T-helper 2 cell (primary cell): ENCODE measurements around the gene DUSP16.

Experiments
- DNase-seq, 5 experiments: peaks; one replicate each; pipeline versions ENCODE4 v3.0.0 to v3.0.0-alpha.2; 2012 to 2022

Gene DUSP16

DNA sequence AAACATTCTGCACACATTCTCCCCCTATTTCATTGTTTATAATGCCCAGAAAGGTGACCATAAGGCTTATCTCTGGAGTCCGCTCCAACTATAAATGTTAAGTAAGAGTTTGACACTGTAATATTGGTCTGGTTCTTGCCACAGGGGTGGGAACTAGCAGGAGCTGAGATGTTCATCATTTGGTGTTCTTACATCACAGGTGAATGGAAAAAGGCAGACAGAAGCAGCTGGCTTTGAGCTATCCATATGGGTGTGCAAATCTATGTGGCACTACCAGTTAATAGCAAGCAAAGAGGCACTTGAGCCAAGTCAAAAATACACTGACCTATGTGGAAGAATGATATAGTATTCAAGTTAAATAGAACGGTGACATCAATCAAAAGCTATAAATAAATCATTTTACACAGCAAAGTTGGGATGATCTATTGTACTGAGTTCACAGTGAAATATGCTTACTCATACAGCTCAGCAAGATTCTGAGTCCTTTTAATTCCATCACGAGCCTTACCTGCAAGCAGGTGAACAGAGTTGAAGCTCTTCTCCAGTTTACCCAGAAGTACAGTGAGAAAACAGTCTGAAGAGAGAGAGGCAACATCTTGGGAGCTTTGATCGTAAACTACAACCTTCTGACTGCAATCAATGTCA, 43.2 kb downstream of the DUSP16 start:
- DNase-seq: no peak

DNA sequence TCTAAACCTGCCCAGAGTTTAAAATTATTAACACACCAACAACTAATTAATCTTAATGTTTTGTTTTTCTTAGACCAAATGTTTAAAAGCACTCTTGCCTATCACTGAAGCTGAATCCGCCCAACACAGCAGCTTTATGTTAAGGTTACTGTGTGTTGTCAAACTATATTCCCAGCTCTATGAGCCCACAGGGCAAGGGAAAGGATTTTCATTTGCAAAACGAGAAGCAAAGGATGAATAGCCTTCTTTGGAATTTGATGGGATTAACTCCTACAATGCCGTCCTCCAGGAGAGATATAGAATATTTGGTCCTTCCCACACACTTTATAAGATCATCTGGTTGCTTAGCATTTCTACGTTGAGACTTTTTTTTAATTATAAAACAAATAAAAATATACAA, 43.7 kb downstream of the DUSP16 start:
- DNase-seq: no peak

DNA sequence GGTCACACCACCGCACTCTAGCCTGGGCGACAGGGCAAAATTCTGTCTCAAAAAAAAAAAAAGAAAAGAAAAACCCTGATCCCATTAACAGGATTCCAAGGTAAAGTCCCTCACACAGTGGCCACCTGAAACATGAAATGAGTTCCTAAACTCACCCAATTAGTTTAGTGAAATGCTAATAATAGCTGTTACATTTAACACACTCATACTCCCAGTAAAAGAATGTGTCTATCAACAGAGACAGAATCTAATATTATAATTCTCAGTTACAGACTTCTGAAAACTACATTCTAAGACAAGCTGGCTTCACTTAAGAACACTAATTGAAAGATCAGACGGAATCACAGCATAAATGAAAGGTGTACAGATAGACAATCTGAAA, 44.2 kb downstream of the DUSP16 start:
- DNase-seq: no peak

DNA sequence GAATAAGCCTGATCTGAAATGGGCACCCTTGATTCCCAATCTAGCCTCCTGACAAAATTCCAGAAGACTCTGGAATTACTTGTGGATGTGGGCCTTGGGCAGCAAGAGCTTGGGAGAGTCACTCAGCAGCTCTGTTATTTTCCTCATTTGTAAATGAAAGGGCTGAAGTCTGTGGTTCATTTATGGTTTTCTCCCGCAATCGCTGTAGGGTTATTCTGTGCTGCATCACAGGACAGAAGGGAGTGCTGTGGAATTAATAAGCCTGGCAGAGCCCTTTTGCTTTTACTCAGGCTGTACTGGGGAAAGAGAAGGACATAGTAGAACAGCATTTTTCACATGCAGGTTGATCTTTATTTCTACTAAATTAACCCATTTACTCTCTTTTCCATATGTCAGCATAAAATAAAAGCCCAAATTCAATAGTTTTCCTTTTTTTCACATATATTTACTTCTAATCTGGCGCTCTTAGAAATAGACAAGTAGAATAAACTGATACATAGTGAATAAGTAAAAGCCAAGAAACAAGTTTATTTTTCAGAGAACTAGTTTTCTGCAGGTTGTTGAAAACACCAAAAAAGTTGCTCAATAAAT, 49.2 kb downstream of the DUSP16 start:
- DNase-seq: no peak

DNA sequence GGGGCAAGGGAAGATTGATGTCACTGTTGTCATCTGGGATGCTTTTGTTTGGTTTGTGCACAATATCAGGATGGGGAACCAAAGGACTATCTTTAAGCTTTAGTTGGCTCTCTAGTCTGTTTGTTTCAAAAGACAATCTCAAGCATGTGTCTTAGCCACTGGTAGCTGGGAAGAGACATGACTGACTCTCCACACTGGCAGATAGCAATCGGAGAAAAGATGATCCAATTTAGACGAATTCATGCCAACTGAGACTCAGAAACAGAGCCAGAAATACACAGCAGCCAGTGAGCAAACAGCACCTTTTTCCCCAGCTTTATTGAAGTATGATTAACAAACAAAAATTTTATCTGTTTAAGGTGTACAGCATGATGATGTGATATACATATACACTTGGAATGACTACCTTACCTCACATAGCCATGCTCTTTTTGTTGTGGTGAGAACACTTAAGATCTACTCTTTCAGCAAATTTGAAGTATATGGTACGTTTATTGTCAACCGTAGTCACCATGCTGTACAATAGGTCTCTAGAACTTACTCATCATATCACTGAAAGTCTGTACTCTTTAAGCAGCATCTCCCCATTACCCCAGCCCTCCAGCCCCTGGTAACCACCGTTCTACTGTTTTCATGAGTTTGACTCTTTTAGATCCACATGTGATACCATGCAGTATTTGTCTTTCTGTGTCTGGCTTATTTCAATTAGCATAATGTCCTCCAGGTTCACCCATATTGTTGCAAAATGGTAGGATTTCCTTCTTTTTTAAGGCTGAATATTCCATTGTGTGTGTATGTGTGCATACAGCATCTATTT, 50.6 kb downstream of the DUSP16 start:
- DNase-seq: peak in 1 of 5 experiments; percentile 91

DNA sequence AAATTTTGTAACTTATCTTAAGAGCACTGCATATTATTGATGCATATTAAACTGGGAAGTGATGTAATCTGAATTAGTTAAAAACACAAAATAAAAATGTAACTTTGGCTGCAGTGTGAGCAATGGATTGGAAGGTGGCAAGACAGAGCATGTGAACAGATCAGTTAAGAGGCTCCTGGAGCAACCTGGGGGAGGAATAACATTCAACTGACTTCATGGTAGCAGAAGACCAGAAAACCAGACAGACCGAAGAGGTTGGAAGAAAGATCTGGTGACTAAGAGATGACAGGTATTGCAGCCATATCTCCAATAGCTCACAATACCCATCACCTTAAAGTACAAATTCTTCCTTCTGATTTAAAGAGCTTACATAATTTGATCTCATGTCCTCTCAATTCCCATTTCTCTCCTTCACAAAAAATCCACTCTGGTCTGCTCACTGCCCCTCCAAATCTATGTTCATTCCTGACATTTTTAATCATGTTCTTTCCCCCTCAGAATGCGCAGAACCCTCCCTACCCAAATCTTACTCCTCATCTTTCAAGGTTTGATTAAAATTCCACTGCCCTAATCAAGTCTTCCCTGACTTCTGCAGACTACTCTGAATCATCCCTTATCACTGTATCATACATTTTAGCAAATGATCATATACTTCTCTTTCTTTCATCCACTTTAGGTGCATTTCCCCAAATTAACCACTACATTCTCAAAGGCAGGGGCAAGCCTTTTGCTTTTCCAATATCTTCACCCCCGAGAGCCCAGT, 51.5 kb downstream of the DUSP16 start:
- DNase-seq: no peak

DNA sequence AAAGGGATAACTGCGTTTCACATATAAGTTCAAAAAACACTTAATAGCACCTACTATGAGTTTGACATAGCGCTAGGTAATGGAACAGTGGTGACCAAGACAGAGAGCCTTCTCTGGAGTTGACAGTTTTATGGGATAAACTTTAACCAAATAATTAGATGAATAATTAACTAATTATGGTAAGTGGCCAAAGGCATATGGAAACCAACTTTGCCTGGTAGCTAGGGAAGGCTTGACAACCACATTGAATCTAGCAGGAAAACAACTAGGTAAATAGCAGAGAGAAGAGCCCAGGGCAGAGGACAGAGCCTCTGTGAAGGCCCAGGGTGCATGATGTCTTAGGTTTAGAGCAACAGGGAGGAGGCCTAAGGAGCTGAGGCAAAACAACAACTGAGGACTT, 52.1 kb downstream of the DUSP16 start:
- DNase-seq: no peak

DNA sequence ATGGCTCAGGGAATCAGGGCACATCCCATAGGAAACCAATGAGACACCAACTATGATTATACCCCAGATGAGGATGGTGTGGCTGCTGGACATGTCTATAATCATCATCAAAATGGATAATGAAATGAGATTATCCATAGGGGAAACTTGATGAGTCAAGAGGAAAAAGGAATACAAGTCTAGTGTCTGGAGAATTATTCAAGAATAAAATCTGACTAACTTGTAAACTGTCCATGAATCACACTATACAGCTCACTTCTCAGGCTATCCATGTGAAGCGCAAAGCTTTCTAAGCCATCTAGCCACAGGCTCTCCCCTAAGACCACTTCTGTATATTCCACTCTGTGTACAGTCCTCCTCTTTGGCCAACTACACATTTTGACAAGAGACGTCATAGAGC, 52.5 kb downstream of the DUSP16 start:
- no peak for DNase-seq

DNA sequence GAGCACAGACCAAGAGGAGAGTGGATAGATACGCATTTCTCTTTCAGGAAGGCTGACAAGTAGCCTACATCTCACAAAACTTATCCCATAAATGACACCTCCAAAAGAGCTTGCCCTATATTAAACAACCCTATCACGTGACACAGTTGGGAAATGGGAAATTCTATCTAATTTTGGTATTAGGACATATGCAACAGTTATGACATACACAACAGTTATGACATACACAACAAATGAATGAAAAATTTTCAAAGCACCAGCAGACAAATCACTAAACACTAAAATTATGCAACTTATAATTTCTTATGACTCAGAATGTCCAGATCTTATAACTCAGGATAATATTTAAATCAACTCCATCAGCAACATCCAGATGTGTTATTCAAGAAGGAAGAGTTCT, 54.1 kb downstream of the DUSP16 start:
- no peak for DNase-seq

DNA sequence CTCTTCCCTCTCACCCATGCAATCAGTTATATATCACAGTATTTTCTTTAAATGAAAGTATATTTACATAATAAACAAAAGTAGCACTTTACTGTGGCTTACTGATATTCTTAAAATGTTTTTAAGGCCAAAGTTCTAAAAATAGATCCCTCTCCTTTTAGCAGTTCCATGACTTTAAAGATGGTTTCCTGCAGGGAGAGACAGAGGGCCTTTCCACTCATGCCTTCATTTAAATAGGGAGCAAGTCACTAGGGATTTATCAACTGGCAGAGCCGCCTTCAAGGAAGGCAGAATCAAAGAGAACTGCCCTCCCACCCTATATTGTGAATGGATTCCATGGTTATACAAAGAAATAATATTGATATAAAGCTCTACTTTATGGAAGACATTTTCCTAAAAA, 55.5 kb downstream of the DUSP16 start:
- no peak for DNase-seq

DNA sequence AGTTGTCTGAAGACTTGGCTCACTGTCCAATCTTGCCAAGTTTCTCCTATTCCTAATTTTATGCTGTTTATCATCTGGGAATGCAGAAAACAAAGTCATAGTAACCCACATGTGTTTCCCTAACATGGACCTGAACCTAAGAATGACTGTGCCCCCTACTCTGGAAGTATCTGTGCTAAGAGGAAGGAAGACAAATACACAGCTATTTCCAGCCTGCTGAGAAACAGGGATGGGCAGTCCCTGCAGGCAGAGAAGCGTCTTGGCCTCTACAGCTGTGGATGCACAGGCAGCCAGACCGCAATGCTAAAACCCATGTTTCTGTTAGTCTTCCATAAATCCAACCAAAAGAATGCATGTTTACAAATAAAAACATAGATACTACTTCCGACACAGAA, 56.2 kb downstream of the DUSP16 start:
- DNase-seq: no peak

DNA sequence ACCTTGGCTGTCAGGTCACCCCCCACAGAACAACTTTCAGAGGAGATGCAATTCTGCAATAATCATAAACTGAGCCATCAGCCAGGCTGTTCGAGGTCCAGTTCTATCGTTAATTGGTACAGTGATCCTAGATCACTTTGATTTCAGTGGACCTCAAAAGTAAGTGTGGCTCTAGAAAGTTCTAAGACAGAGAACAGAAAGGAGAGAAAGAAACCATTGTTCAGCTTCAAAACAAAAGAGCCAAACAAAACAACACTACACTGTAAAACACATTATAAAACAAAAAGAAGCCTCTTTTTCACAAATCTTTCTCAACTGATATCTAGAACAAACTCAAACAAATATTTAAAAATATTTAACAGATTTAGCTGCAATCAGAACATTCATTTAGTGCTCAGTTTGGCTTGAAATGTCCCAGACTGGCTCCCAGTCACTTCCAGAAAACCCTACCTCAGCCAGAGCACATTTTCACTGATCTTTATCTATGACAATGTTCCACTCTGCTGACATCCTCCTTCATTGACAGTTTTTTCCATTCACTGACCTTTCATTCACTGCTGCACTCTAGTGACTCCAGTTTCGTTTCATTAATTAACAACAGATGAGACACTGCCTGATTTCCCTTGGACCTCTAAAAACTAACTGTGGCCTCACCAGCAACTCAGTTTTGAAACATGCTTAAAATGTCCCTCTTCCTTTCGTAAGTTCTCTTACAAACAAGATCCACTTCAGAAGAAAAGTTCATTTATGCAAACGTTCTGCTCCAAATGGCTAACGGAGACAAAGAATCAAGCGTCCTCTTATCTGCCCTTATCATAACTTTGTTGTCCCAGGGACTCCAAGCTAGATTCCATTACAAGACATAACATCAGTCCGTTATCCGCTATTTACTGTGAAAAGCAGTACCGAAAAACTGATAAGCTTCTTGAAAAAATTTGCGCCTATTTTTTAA, 56.8 kb downstream of the DUSP16 start:
- peak in 1 of 5 experiments; percentile 71 for DNase-seq

DNA sequence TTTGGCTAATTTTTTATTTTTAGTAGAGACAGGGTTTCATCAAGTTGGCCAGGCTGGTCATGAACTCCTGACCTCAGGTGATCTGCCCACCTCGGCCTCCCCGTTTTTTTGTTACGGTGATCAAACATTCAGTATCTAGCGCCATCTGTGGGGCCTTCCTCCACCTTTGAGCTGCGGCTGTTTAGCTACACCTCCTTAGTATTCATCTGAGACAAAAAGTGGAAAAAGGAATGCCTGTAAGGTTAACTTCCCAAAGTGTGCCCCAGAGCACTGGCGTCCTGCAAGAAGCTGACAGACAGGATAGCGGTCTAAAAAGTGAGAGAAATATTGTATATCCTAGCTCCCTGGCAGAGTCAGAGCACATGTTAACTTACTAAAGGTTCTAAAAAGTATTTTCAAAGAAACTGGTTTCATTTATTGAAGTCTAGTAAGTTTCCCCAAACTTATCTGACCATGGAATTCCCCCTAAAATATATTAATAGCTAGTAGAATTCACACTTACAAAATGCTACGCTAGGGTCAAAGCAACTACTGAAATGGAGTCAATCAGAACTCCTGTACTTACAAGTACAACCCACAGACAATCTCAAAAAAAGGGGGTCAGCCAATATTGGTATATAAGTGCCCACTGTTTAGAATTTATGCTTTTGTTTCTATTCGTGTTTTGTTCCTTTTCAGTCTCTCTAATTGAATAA, 59.1 kb downstream of the DUSP16 start:
- DNase-seq: peak in 3 of 5 experiments; percentile 14 to 55 (median 42)

DNA sequence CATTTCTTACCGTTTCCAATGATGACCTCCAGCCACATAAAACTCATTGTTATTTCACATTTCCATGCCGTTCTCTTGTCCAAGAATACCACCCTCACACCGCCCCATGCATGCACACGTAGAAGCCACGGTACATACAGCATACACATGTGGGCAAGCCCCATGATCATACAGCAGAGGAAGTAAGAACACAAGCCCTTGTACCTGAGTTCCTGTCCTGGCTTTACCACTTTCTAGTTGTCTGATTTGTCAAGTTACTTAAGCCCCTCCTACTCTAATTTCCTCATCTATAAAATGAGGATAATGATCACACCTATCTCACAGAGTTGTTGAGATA, 59.9 kb downstream of the DUSP16 start:
- DNase-seq: peak in 1 of 5 experiments; percentile 42

DNA sequence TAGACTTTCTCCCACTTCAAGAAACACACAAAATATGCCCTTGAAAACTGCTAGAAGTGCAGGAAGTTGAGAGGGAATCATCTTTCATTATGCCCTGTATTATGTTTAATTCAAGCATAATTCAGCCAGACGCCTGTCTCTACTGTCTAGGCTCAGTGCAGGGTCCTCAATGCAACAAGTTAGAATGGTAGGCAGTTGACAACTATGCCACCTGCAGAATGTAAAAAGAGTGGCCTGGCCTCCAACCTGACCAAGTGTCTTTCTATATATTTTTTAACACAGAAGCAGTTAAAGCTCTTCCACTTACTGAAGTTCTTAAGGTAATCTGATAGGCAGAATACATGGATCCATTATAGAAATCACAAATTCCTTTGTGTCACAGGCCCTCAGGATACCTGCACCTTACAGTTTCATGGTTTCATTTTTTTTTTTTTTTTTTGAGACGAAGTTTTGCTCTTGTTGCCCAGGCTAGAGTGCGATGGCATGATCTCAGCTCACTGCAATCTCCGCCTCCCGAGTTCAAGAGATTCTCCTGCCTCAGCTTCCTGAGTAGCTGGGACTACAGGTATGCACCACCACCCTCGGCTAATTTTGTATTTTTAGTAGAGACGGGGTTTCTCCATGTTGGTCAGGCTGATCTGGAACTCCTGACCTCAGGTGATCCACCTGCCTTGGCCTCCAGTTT, 60.4 kb downstream of the DUSP16 start:
- DNase-seq: peak in 1 of 5 experiments; percentile 30

DNA sequence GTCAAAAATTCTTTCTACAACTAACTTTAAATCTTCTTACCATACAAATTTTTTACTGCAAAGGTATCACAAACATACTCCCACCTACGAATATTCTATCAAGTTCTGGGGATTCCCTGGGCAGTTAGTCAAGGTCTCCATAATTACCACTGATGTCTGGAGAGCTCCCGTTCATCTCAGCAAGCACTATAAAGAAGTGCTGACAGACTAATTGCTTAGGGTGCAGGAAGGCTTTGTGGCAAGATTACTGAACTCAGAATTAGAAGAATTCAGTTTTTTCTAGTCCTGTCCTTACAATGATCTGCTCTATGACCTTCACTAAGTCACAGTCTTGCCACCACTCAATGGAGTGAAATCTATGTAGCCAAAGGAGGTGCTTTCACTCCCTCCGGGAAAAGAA, 61.5 kb downstream of the DUSP16 start:
- DNase-seq: no peak

DNA sequence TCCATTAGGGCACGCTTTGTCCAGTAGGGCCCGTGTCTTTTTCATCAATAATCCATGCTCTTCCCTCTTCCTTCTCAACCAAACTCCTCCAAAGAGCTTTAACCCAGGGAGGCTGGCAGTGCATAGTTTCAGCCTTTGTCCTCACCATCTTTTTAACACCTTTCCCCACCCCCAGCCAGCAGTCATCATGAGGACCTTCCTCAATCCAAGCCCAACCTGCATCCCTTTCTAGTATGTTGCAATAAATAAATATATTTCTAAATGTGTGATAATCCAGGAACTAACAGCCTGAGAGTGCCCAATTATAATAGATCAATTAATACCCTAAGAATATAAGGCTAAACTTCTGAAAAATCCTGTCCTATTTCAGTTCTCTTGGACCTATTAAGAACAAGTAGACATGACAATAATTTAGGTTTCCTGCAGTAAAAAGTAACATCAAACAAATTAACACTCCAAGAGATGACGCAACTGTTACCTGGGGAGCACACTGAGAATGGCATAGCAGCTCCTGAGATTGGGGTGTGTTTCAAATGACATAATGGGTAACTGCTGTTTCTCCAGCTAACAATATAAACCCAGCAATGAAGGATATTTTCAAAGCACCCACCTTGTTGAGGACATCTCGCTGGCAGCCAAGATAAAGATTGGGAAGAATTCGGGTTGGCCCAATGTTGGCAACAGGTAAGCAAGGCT, 62.6 kb downstream of the DUSP16 start:
- no peak for DNase-seq

DNA sequence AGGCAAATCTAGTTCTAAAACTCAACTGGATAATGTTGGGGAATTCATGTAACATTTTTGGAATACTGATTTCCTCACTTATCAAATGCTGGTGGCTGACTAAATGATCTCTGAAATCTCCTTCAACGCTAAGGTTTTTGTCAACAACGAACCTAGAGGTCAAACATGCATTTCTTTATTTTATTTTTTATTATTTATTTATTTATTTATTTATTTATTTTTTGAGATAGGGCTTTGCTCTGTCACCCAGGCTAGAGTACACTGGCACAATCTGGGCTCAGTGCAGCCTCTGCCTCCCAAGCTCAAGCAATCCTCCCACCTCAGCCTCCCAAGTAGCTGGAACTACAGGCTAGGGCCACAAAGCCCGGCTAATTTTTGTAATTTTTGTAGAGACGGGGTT, 64.5 kb downstream of the DUSP16 start:
- no peak for DNase-seq

DNA sequence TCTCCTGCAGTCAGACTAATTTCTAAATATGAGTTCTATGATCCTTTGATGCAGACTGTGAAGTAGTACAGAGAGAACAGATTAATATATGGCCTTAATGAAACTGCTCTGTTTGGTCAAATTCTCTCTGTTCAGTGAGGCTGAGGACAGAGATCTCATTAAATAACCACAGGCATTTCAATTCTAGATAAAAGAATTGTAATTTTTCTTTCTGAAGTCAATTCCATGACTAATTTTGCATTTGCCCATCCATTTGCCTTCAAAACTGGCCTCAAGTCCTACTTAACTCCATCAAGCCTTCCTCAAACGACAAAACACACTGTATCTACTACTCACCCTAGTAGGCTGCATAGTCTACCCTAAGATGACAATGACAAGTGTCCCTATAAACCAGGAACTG, 67.1 kb downstream of the DUSP16 start:
- DNase-seq: no peak

DNA sequence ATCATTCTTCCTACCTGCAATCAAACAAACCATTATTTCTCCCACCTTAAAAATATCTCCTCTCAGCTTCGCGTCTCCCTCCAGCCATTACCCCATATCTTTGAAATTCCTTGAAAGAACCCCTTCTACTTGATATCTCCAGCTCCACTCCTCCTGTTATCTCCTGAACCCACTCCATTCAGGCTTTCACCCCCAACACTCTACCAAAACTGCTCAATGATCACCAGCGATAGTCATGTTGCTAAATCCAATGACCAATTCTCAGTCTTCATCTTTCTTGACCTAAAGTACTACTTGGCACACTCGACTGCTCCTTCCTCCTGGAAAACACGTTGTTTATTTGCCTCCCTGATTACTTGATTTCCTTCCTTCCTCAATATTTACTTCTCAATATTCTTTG, 70.1 kb downstream of the DUSP16 start:
- no peak for DNase-seq
